SU-DHL-6 (cell line): ENCODE measurements around the gene SLCO2B1.

ENCODE experiments used
- EZH2phosphoT487 ChIP-seq: fragments of 200-600 bp; sonication (generic), shearing (Covaris generic); conservative IDR thresholded peaks from 2 replicates; pipeline ENCODE4 v1.6.1; 2018; ENCODE audit warnings: mild to moderate bottlenecking, antibody characterized with exemption, low read length, moderate library complexity, mixed read lengths
- TF ChIP-seq, protein P1 (sequence below): fragments of 200-600 bp; sonication (generic); IDR thresholded peaks from one replicate; pipeline ENCODE4 v1.5.1; 2017; ENCODE audit warnings: antibody characterized with exemption, mild to moderate bottlenecking, low read length, moderate library complexity; ENCODE audit not compliant: insufficient read depth, poor library complexity, severe bottlenecking

DNA sequence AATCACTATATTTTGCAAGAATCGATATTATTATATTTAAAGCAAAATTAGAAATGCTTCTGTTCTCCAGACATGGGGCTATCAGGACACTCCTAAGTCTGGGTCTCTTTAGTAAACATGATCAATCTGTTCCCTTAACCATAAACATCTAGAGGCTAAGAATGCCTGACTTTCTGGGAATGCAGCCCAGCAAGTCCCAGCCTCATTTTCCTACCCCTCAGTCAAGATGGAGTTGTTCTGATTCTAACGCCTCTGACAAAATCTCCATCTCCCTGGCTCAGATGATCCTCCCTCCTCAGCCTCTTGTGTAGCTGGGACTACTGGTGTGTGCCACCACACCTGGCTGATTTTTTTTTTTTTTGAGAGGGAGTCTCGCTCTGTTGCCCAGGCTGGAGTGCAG lies 35.0 kb downstream of the SLCO2B1 start:
- TF ChIP-seq, protein P1, sequence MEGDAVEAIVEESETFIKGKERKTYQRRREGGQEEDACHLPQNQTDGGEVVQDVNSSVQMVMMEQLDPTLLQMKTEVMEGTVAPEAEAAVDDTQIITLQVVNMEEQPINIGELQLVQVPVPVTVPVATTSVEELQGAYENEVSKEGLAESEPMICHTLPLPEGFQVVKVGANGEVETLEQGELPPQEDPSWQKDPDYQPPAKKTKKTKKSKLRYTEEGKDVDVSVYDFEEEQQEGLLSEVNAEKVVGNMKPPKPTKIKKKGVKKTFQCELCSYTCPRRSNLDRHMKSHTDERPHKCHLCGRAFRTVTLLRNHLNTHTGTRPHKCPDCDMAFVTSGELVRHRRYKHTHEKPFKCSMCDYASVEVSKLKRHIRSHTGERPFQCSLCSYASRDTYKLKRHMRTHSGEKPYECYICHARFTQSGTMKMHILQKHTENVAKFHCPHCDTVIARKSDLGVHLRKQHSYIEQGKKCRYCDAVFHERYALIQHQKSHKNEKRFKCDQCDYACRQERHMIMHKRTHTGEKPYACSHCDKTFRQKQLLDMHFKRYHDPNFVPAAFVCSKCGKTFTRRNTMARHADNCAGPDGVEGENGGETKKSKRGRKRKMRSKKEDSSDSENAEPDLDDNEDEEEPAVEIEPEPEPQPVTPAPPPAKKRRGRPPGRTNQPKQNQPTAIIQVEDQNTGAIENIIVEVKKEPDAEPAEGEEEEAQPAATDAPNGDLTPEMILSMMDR, result no peak
- no peak for TF ChIP-seq EZH2phosphoT487
